A549 (cell line): Measurements from ENCODE around the gene LDLRAD4. TPM values are rescaled to one million over a fixed set of nuclear protein-coding genes. Genes with fewer than 3 reads are reported as not detected.

ENCODE experiments used
- ATAC-seq, 2 experiments: fragments of 200-7000 bp in 1 of 2; fragments of >200 bp in 1 of 2; cut with Nextera tagmentation in 1 of 2; cut with Tn5 transposase in 1 of 2; 3 replicates each; pipeline versions ENCODE4 v1.8.0 to v1.9.1; 2018 to 2020; ENCODE audit warnings: mild to moderate bottlenecking in 1 of 2, moderate library complexity in 1 of 2
- CTCF ChIA-PET: fragments of 300-600 bp; sonication (Branson Sonifier 250); formaldehyde crosslinking; extraction: SDS; loops from one replicate; lab custom pipeline; 2021; ENCODE audit warnings: antibody characterized with exemption, inconsistent platforms; lab: Yijun Ruan, JAX
- POLR2A ChIA-PET: fragments of 350-600 bp; formaldehyde crosslinking; extraction: SDS; loops from one replicate; lab custom pipeline; 2021; ENCODE audit warnings: antibody characterized with exemption, inconsistent platforms; lab: Yijun Ruan, JAX
- DNase-seq, 2 experiments: peaks; one replicate each; pipeline versions ENCODE4 v3.0.0 to v3.0.0-alpha.2; 2011 to 2016; ENCODE audit warnings: low read depth in 1 of 2, low spot score in 1 of 2
- FAIRE-seq: peaks from 2 replicates; lab custom pipeline; 2011; peaks lifted over from hg19 to GRCh38; lab: Jason Lieb, UNC
- H3K27ac ChIP-seq, 2 experiments: fragments of >200 bp; sonication (Bioruptor Twin); formaldehyde crosslinking; 3 replicates each; pipeline ENCODE4 v1.5.1; 2016 to 2017
- H3K4me1 ChIP-seq: fragments of >200 bp; sonication (Bioruptor Twin); formaldehyde crosslinking; 3 replicates; pipeline ENCODE4 v1.6.1; 2016
- H3K4me2 ChIP-seq: fragments of >200 bp; sonication (Bioruptor Twin); formaldehyde crosslinking; 3 replicates; pipeline ENCODE4 v1.6.1; 2016
- H3K4me3 ChIP-seq: fragments of >200 bp; sonication (Bioruptor Twin); formaldehyde crosslinking; 3 replicates; pipeline ENCODE4 v1.5.1; 2016
- H3K9me3 ChIP-seq: fragments of >200 bp; sonication (Bioruptor Twin); formaldehyde crosslinking; 3 replicates; pipeline ENCODE4 v1.6.1; 2016
- BCL3 ChIP-seq: fragments of >200 bp; sonication (Bioruptor Twin); formaldehyde crosslinking; IDR thresholded peaks from 3 replicates; pipeline ENCODE4 v1.6.1; 2016
- CBX2 ChIP-seq: fragments of 200-600 bp; sonication (generic); IDR thresholded peaks from 2 replicates; pipeline ENCODE4 v1.6.1; 2016; ENCODE audit warnings: low read depth, mild to moderate bottlenecking, borderline replicate concordance
- CHD2 ChIP-seq: fragments of 150-350 bp; IDR thresholded peaks from 2 replicates; pipeline ENCODE4 v1.6.1; 2014; ENCODE audit warnings: low read length; ENCODE audit not compliant: partially characterized antibody
- CTCF ChIP-seq: fragments of >200 bp; sonication (Bioruptor Twin); formaldehyde crosslinking; IDR thresholded peaks from 3 replicates; pipeline ENCODE4 v1.5.1; 2016
- ESRRA ChIP-seq: fragments of 150-350 bp; IDR thresholded peaks from 2 replicates; pipeline ENCODE4 v1.6.1; 2014; ENCODE audit warnings: mild to moderate bottlenecking, low read length, borderline replicate concordance
- FOSB ChIP-seq: fragments of 250-450 bp; sonication (Bioruptor Pico); IDR thresholded peaks from 2 replicates; pipeline ENCODE4 v1.5.0; 2020; ENCODE audit warnings: mild to moderate bottlenecking, moderate library complexity
- FOSL2 ChIP-seq, 2 experiments: fragments of 450-650 bp in 1 of 2; fragments of >200 bp in 1 of 2; sonication (Bioruptor Twin) in 1 of 2; formaldehyde crosslinking; IDR thresholded peaks; 2 replicates each; pipeline versions ENCODE4 v1.5.0 to v1.6.1; 2016 to 2020; ENCODE audit warnings: mild to moderate bottlenecking in 1 of 2, moderate library complexity in 1 of 2
- HDAC2 ChIP-seq: fragments of 200-600 bp; sonication (generic); IDR thresholded peaks from 2 replicates; pipeline ENCODE4 v1.6.1; 2016
- HES2 ChIP-seq: fragments of >200 bp; sonication (Bioruptor Twin); formaldehyde crosslinking; IDR thresholded peaks from 2 replicates; pipeline ENCODE4 v1.6.1; 2016
- HEYL ChIP-seq: fragments of 250-450 bp; sonication (Bioruptor Pico); IDR thresholded peaks from 2 replicates; pipeline ENCODE4 v1.8.0; 2021; ENCODE audit warnings: mild to moderate bottlenecking, moderate library complexity
- JUN ChIP-seq, 2 experiments: fragments of >200 bp; sonication (Bioruptor Twin); formaldehyde crosslinking; IDR thresholded peaks; 2 replicates in 1 of 2; 3 replicates in 1 of 2; pipeline ENCODE4 v1.6.1; 2016 to 2017
- MAFK ChIP-seq: fragments of 450-650 bp; IDR thresholded peaks from 2 replicates; pipeline ENCODE4 v1.6.1; 2014; ENCODE audit not compliant: partially characterized antibody
- MAZ ChIP-seq: fragments of 150-350 bp; IDR thresholded peaks from 2 replicates; pipeline ENCODE4 v1.6.1; 2014; ENCODE audit warnings: antibody characterized with exemption, low read depth, low read length, borderline replicate concordance
- MYC ChIP-seq: IDR thresholded peaks from 2 replicates; pipeline ENCODE4 v1.6.1; 2012; ENCODE audit warnings: mild to moderate bottlenecking, inconsistent platforms, low read length, improper control_type of control experiment, borderline replicate concordance
- NFE2L2 ChIP-seq: fragments of 150-350 bp; conservative IDR thresholded peaks from 2 replicates; pipeline ENCODE4 v1.6.1; 2014; ENCODE audit warnings: low read length
- NPAS2 ChIP-seq: fragments of 250-450 bp; sonication (Bioruptor Pico); IDR thresholded peaks from 2 replicates; pipeline ENCODE4 v1.8.0; 2022; ENCODE audit warnings: mild to moderate bottlenecking, moderate library complexity, borderline replicate concordance
- PBX3 ChIP-seq: IDR thresholded peaks from 2 replicates; pipeline ENCODE4 v1.6.1; 2012
- POLR2AphosphoS2 ChIP-seq: conservative IDR thresholded peaks from 2 replicates; pipeline ENCODE4 v1.6.1; 2012; ENCODE audit warnings: low read length, improper control_type of control experiment, inconsistent platforms
- RARB ChIP-seq: fragments of 250-450 bp; sonication (Bioruptor Pico); IDR thresholded peaks from 2 replicates; pipeline ENCODE4 v1.8.0; 2021; ENCODE audit warnings: mild to moderate bottlenecking, moderate library complexity
- RCOR1 ChIP-seq: fragments of 150-350 bp; IDR thresholded peaks from 2 replicates; pipeline ENCODE4 v1.6.1; 2014; ENCODE audit warnings: antibody characterized with exemption, low read length, low read depth
- REST ChIP-seq: fragments of 200-600 bp; sonication (generic); IDR thresholded peaks from 2 replicates; pipeline ENCODE4 v1.6.1; 2016; ENCODE audit warnings: antibody characterized with exemption, mild to moderate bottlenecking, moderate library complexity
- SREBF2 ChIP-seq: fragments of 450-650 bp; IDR thresholded peaks from 2 replicates; pipeline ENCODE4 v1.6.1; 2014; ENCODE audit warnings: mild to moderate bottlenecking, moderate library complexity
- ZNF302 ChIP-seq: fragments of 250-450 bp; sonication (Bioruptor Pico); IDR thresholded peaks from 2 replicates; pipeline ENCODE4 v1.9.0; 2021; ENCODE audit warnings: inconsistent platforms, mild to moderate bottlenecking, moderate library complexity
- ZSCAN20 ChIP-seq: fragments of 250-450 bp; sonication (Bioruptor Pico); IDR thresholded peaks from 2 replicates; pipeline ENCODE4 v1.8.0; 2022; ENCODE audit warnings: mild to moderate bottlenecking, moderate library complexity
- WGBS: methylation state at CpG from one replicate; pipeline ENCODE4 v1.1.6; 2017; ENCODE audit errors: missing lambda C conversion rate; 5-methylcytosine and 5-hydroxymethylcytosine counted together
- polyA plus RNA-seq, 4 experiments: library from polyadenylated mRNA; depleted of rRNA in 3 of 4; stranded (reverse); fragments of >200 nt; fragmentation: RNase III in 1 of 4; extraction: RNeasy Plus Mini Kit Qiagen cat#74134 plus additional on column Dnase treatment in 1 of 4; gene quantifications; 2 replicates in 3 of 4; 3 replicates in 1 of 4; pipeline ENCODE4 v1.2.3, GENCODE V29; 2011 to 2017

The LDLRAD4 gene
- polyA plus RNA-seq, 2 of the 4 experiments (the other 2 are of a cell fraction) = 5.2 to 7.6 TPM

- TF ChIP-seq PBX3 (no peak), ZNF302 (CRISPR knock-in tag) (no peak), NPAS2 (CRISPR knock-in tag) (no peak), SREBF2 (no peak), RARB (CRISPR knock-in tag) (no peak), BCL3 (no peak)
Observed at GRCh38 chr18:13594551-13594950, 376.0 kb downstream of the LDLRAD4 start (continued).

- CTCF ChIA-PET = interaction anchor here (0.7 kb wide), 1 partner anchor 216 kb away, joined by 3 read pairs; no protein-coding TSS in a partner anchor
- no peak overlapping the region for H3K27ac ChIP-seq
- POLR2A ChIA-PET = no interaction called here
- ATAC-seq (no peak), DNase-seq (no peak), FAIRE-seq (no peak)
- H3K9me3 ChIP-seq = peaks cover 23% of the 10 kb centered on the region; the same call in 2 of the 3 replicates
- H3K4me2 ChIP-seq = no peak overlapping the region
- TF ChIP-seq MAZ (no peak), CTCF (no peak), MAFK (peak; percentile 72), NFE2L2 (peak; percentile 54; the same call in 1 of the 2 replicates), FOSL2 (IDR thresholded peaks at IDR 0.05) (no peak), FOSL2 (CRISPR knock-in tag; IDR thresholded peaks at IDR 0.05) (peak; percentile 76), POLR2AphosphoS2 (no peak), HEYL (no peak)
- H3K4me1 ChIP-seq = no peaks in the 10 kb centered on the region
- H3K4me3 ChIP-seq = no peak overlapping the region
Observed at GRCh38 chr18:13597068-13597467, 378.5 kb downstream of the LDLRAD4 start.

GRCh38 chr18:13598591-13598990 lies 380.0 kb downstream of the LDLRAD4 start:
- WGBS = 95% methylated on average over 2 of the region's 2 CpGs
- no peak overlapping the region for H3K4me3 ChIP-seq
- H3K27ac ChIP-seq = no peak overlapping the region
- no peaks in the 10 kb centered on the region for H3K4me1 ChIP-seq
- DNase-seq (no peak), ATAC-seq (no peak), FAIRE-seq (no peak)
- H3K9me3 ChIP-seq = peaks cover 23% of the 10 kb centered on the region; the same call in 2 of the 3 replicates
- no peak overlapping the region for H3K4me2 ChIP-seq
- ChIA-PET POLR2A (interaction anchor here (0.6 kb wide), 1 partner anchor 398 kb away, joined by 3 read pairs; no protein-coding TSS in a partner anchor), CTCF (interaction anchor here (1.5 kb wide), 1 partner anchor 12 kb away, joined by 4 read pairs; no protein-coding TSS in a partner anchor)
- TF ChIP-seq HDAC2 (no peak), RCOR1 (no peak), CHD2 (no peak), REST (no peak), ZSCAN20 (CRISPR knock-in tag) (no peak), PBX3 (no peak), HES2 (no peak), JUN (IDR thresholded peaks at IDR 0.05) (no peak), RARB (CRISPR knock-in tag) (no peak), MYC (no peak), BCL3 (no peak), CBX2 (no peak), FOSB (CRISPR knock-in tag) (no peak), POLR2AphosphoS2 (no peak), ESRRA (no peak)
